Inflammatory macrophage treated with lipopolysaccharide for 4 hours (primary cell): ENCODE measurements around the gene GOLGB1.

Experiments used
- DNase-seq: peaks from one replicate; pipeline ENCODE4 v3.0.0-alpha.2; 2020

GOLGB1 gene

DNA sequence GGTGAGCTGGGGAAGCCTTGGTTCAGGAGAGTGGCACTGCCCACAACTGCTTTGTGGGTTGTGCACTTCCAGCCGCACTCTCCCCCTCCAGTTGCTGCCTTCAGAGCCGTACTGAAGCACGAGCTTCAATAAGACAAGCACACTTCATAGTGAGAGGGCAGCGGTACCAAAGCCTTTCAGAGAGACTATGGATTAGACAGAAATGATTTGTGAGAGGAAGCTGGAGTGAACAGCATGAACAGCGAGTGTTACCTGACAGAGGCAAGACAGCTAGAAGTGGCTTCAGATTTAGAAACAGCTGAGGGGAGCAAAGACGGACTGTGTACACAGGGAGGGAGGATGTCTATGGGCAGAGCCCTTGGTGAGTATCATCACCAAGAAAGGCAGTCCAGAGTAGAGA is 119.9 kb downstream of the GOLGB1 start:
- no peak for DNase-seq

DNA sequence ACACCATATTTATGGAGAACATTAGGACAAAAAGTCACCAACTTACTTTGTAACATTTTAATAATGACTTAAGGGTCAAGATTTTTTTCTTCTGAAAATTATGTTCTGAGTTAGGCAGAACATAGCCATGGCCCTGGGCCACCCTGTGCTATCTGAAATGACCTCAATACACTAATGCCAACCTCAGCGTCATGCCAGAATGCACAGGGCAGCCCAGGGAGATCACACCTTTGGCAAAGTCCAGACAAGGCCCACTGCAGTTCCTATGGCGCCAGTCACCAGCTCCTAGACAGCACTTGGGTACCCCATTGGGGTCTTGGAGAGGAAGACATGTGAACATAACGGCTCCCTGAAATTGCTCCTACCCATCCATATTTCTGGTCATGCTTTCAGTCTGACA is 121.9 kb downstream of the GOLGB1 start:
- no peak for DNase-seq

DNA sequence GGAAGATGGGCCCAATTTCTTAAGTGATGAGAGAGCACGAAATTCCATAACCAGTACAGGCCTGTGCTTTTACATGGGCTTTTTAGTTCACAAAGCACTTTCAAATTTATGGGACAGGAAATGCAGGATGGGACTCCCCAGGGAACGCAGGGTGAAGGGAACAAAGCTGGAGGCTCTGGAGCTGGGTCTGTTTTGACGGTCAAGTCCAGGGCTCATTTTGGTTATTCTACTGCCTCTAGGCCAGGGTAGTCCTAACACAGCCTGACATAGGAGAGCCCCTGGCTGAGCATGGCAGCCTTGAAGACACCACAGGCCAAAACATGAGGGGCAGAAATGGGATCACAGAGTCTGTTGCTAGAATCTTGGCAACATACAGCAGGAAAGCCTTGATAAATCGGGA is 122.3 kb downstream of the GOLGB1 start:
- no peak for DNase-seq

DNA sequence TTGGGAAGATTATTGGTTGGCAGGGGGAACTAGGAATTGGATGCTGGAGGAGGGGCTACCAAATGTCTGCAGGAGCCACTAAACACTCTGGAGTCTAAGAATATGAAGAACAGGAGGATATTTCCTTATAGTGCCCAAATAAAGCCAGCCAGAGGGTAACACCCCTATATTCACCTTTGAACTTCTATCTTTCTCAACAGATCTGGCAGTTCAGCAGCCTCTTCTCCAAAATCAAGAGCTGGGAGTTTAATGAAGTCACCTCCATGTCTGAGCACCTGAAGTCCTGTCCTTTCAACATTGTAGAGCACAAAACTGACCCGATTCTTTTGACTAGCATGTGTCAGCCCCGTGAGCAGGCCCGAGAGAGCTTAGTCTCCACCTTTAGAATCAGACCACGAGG is 123.0 kb downstream of the GOLGB1 start:
- DNase-seq, result no peak

DNA sequence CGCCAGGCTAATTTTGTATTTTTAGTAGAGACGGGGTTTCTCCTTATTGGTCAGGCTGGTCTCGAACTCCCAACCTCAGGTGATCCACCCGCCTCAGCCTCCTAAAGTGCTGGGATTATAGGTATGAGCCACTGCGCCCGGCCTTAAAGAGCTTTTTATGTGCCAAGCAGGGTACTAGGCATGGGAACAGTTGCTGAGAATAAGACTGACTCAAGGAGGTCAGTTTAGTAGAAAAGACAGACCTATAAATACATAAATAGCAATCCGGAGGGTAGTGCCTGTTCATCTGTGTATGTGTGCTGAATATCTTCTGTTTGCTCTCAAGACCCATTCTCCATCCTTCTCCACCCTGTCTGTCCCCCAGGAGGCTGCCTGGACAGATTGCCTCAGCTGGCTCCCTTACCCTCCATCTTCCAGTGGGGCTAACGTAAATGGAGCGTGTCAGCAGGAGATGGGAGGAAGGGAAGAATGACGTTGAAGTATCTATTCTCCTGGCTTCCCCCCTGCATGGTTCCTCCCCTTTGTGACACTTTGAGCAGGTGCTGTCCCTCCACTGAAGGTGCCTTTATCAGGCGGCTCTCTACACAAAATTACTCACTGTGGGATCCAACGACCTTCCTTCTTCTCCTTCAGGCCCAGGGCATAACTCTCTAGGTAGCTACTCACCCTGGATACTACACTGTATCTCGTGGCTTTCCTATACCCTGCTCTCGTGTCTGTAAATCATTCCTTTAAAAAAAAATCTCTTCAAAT is 125.2 kb downstream of the GOLGB1 start:
- no peak for DNase-seq

DNA sequence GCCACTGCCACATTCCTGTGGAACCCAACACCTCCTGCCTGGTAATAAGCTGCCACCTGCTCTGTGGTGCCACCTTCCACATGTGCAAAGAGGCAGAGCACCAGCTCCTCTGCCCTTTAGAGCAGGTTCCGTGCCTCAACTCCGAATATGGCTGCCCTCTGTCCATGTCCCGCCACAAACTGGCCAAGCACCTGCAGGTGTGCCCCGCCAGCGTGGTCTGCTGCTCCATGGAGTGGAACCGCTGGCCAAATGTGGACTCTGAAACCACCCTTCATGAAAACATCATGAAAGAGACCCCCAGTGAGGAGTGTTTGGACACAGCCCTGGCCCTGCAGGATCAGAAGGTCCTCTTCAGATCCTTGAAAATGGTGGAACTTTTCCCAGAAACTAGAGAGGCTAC is 128.1 kb downstream of the GOLGB1 start:
- DNase-seq, result no peak

DNA sequence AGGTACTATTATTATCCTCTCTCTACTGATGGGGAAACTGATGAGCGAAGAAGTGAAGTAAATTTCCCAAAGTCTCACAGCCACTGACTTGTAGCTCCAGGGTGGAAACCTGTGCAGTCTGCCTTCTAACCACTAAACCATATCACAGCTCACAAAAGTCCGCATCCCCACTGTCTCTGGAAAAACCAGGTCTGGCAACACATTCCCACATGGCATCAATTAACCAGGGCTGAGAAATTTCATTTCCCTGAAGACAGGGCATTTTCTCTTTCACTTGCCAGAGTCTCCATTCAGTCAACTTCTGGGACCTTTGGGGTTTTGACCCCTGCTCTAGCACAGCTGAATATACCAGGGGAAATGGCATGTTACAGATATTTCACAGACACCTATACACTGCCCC is 129.8 kb downstream of the GOLGB1 start:
- no peak for DNase-seq
